ENCODE measurements around the gene SLC7A14.

The SLC7A14 gene

DNA sequence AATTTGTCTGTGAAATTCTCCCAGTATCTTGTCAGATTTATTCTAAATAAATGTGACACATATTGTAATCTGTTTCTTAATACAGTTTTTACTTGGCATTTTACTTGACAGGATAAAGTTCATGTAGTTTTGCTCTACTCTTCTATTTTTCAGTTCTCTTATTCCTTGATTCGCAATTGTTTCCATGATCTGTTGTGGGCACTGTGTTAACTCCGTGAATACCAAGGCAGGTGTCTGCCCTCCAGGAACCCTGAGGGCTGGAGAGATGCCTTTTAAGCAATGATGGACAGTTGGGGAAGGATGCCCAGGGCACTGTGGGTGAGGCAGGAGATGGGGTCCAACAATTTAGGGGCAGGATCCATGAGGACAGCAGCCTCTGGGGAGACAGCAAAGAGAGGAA lies 164.1 kb downstream of the SLC7A14 start:
- TF ChIP-seq, protein P1, sequence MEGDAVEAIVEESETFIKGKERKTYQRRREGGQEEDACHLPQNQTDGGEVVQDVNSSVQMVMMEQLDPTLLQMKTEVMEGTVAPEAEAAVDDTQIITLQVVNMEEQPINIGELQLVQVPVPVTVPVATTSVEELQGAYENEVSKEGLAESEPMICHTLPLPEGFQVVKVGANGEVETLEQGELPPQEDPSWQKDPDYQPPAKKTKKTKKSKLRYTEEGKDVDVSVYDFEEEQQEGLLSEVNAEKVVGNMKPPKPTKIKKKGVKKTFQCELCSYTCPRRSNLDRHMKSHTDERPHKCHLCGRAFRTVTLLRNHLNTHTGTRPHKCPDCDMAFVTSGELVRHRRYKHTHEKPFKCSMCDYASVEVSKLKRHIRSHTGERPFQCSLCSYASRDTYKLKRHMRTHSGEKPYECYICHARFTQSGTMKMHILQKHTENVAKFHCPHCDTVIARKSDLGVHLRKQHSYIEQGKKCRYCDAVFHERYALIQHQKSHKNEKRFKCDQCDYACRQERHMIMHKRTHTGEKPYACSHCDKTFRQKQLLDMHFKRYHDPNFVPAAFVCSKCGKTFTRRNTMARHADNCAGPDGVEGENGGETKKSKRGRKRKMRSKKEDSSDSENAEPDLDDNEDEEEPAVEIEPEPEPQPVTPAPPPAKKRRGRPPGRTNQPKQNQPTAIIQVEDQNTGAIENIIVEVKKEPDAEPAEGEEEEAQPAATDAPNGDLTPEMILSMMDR (IDR thresholded peaks at IDR 0.05; ENCODE audit: insufficient read depth, low read depth, low read length, missing control alignments): no peak
- no peak overlapping the region for H3K4me3 ChIP-seq (ENCODE audit: low read length)
- no peak for DNase-seq (ENCODE audit: low read depth)

DNA sequence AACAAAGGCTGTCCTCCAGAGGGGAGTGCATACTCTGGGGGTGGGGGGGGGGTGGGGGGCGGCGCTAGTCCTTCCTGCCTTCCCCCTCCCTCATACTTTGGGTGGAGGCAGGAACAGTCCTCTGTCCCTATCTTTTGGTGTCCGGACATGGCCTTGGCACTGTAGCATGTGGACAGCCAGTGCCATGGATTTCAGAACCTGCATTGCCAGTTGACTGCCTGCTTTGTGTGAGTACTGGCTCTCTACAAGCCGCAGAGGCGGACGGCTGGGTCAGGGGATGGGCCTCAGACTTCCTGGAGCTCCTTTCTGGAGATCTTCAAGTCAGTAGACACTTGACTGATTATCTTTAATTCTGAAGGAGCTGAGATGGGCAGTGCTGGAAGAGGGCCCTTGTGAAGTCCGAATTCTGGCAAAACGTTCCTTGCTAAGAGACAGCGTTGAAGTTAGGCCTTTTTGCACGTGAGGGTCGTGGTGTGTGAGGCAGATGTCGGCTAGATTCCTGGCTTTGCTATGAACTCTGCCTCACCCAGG lies 164.7 kb downstream of the SLC7A14 start:
- DNase-seq (ENCODE audit: low read depth): no peak
- H3K4me3 ChIP-seq (ENCODE audit: low read length): no peak overlapping the region

DNA sequence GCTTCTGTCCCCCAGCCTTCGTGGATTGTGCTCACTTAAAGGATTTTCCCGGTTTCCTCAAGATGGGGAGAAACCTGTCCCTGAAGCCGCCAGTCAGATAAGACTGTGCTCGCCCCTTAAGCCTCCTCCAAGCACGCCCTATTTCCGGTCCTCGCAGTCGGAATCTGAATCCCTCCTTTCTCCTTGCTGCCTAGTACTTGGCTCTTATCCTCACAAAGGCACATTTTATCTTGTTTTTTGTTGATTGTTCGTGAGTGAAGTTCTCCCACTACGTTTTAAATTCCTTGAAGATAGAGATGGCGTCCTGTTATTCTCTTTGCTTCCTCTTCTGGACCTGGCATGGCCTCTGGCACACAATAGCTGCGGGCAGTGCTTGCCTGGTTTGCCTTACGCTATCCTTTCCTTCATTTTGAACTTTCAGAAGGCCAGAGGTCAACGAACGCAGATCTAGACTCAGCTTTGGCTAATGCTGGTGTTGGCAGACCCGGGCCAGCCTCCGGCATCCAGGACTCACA lies 165.5 kb downstream of the SLC7A14 start:
- TF ChIP-seq, protein P1 (IDR thresholded peaks at IDR 0.05; ENCODE audit: insufficient read depth, low read depth, low read length, missing control alignments): no peak
- no peak overlapping the region for H3K4me3 ChIP-seq (ENCODE audit: low read length)
- DNase-seq (ENCODE audit: low read depth): no peak

More for the DNA sequence above, 164.7 kb downstream of the SLC7A14 start:
- TF ChIP-seq, protein P1 (IDR thresholded peaks at IDR 0.05; ENCODE audit: insufficient read depth, low read depth, low read length, missing control alignments): no peak

DNA sequence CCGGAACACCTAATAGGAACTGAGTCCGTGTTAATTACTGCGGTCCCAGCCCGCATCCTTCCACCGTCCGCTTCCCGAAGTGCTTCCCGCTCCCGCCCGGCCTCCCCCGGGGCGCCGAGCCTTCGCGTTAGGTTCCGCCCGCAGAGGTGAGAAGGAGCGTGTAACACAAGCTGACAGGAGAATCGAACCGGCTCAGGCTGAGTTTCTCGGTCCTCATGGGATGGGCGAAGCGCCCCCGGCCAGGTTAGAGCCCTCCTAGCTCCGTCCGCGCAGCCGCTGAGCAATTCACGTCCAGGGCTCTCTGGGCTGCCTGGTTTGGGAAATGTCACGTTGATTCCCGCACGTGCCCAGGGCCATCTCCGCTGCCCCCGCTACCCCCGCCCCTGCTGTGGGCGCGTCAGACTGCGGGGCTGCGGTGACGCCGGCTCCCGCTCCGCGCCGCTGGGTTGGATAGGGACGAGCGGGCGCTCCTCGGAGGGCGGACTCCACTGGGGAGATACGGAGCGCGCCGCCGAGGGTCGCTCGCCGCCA lies 166.3 kb downstream of the SLC7A14 start:
- no peak for DNase-seq (ENCODE audit: low read depth)
- TF ChIP-seq, protein P1 (IDR thresholded peaks at IDR 0.05; ENCODE audit: insufficient read depth, low read depth, low read length, missing control alignments): no peak

DNA sequence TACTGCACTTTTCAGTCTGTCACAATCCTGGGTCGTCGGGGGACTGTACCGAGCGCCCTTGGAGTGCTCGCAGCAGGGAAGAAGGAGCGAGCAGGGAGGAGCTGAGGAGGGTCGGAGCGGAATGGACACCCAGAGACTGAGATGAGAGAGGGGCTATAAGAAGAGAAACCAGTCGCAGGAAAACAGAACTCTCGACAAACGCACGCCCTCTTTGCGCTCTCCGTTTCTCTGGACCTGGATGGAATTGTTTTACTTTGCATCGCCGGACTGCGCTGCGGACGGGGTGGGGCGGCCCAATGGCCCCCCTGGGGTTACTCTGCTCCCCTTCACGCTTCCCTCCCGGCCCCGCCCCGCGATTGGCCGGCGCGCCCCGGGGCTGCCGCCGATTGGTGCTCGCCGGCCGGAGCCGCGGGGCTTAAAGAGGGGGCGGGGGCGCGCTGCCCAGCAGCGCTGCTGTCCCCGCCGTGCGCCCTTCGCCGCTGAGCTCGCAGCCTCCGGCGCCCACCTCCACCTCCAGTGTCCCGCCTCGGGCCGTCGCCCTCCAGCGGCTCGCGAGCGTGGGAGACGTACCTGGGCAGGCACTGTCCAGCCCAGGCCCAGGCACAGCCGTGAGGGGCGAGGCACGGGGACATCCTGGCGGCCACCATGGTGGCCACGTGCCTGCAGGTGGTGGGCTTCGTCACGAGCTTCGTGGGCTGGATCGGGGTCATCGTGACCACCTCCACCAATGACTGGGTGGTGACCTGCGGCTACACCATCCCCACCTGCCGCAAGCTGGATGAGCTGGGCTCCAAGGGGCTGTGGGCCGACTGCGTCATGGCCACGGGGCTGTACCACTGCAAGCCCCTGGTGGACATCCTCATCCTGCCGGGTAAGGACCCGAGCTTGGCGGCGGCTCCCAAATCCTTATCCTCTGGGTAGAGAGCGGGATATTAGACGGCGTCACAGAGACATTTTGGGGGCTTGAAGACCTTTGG lies 167.2 kb downstream of the SLC7A14 start, which contains the start of gene CLDN11:
Gene CLDN11 (plus strand): TSS at position 447 of the 977 bp plus-strand sequence. CDS start 199 bp downstream, at position 646.
- peak; percentile 18 for DNase-seq (ENCODE audit: low read depth)
- peak within 1 kb of the TSS; percentile 31 for H3K4me3 ChIP-seq (ENCODE audit: low read length)

More for the DNA sequence above, 166.3 kb downstream of the SLC7A14 start:
- H3K4me3 ChIP-seq (ENCODE audit: low read length): peak overlapping the region; percentile 14

DNA sequence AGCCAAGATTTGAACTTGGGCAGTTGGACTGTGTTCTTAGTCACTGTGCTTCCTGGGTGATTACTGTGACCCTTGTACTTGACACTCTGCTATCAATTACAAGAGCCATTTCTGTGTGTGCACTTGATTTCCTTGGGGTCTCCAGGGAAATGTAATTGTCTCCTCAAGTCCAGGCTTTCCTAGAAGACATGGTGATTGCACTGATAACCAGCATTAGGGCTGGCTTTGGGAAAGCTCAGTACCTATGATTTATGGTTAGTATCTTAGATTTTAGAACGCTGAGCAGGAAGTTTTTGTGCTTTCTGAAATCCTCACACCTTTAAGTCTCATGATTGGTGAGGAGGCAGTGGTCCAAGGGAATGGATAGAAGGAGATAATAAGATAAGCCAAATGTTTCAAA lies 168.8 kb downstream of the SLC7A14 start:
- TF ChIP-seq, protein P1 (IDR thresholded peaks at IDR 0.05; ENCODE audit: insufficient read depth, low read depth, low read length, missing control alignments): no peak
- no peak for DNase-seq (ENCODE audit: low read depth)
- no peak overlapping the region for H3K4me3 ChIP-seq (ENCODE audit: low read length)

More for the DNA sequence above, 167.2 kb downstream of the SLC7A14 start, which contains the start of gene CLDN11:
- TF ChIP-seq, protein P1 (IDR thresholded peaks at IDR 0.05; ENCODE audit: insufficient read depth, low read depth, low read length, missing control alignments): no peak
